GM21723 (cell line): ENCODE data around the gene SOWAHD.
A peak's percentile ranks its signal among the peaks of the same experiment; 100 is the strongest.
"Not testable (repeated sequence)": the region's sequence is repeated elsewhere in the genome, so short reads cannot be mapped to it uniquely, and the experiment has no call there.

Experiments
- ATAC-seq: cut with Tn5 transposase; IDR thresholded peaks from one replicate; pipeline ENCODE4 v1.9.1; 2021; ENCODE audit warnings: mild to moderate bottlenecking, moderate library complexity; ENCODE audit not compliant: unreplicated experiment

The SOWAHD gene

GRCh38 chrX:119757979-119758730, at the start of gene SOWAHD:
Gene SOWAHD, plus strand, starts transcription at chrX:119758588. Its CDS starts 80 bp downstream, at chrX:119758668.
- ATAC-seq: no peak

- ATAC-seq: no peak
Measured at GRCh38 chrX:119708936-119709335, 49.5 kb upstream of the SOWAHD start.

- ATAC-seq: no peak
Measured at GRCh38 chrX:119709630-119710029, 48.8 kb upstream of the SOWAHD start.

- ATAC-seq: no peak
Measured at GRCh38 chrX:119721487-119721886, 36.9 kb upstream of the SOWAHD start.

GRCh38 chrX:119721926-119722325, 36.5 kb upstream of the SOWAHD start:
- no peak for ATAC-seq

- no peak for ATAC-seq
Measured at GRCh38 chrX:119726900-119727555, 31.4 kb upstream of the SOWAHD start.

- ATAC-seq: no peak
Measured at GRCh38 chrX:119728487-119728886, 29.9 kb upstream of the SOWAHD start.

GRCh38 chrX:119729408-119730201, 28.8 kb upstream of the SOWAHD start:
- ATAC-seq: peak; percentile 66

- no peak for ATAC-seq
Measured at GRCh38 chrX:119734897-119735339, 23.5 kb upstream of the SOWAHD start.

GRCh38 chrX:119735467-119735866, 22.9 kb upstream of the SOWAHD start:
- ATAC-seq: no peak

GRCh38 chrX:119736206-119736764, 22.1 kb upstream of the SOWAHD start:
- ATAC-seq: no peak

- ATAC-seq: no peak
Measured at GRCh38 chrX:119738742-119739141, 19.6 kb upstream of the SOWAHD start.

- ATAC-seq: no peak
Measured at GRCh38 chrX:119745283-119745848, 13.0 kb upstream of the SOWAHD start.

- not testable (repeated sequence) for ATAC-seq
Measured at GRCh38 chrX:119750131-119750530, 8.3 kb upstream of the SOWAHD start.

- not testable (repeated sequence) for ATAC-seq
Measured at GRCh38 chrX:119750751-119751150, 7.6 kb upstream of the SOWAHD start.

- ATAC-seq: no peak
Measured at GRCh38 chrX:119753001-119753400, 5.4 kb upstream of the SOWAHD start.

- ATAC-seq: no peak
Measured at GRCh38 chrX:119753639-119754257, 4.6 kb upstream of the SOWAHD start.

- ATAC-seq: peak; percentile 81
Measured at GRCh38 chrX:119755981-119756533, 2.3 kb upstream of the SOWAHD start.

- no peak for ATAC-seq
Measured at GRCh38 chrX:119756926-119757635, 1.3 kb upstream of the SOWAHD start.

- no peak for ATAC-seq
Measured at GRCh38 chrX:119757646-119757978, 776 bp upstream of the SOWAHD start.
